SK-N-SH (cell line): Measurements from ENCODE around the gene STRN. TPM values are rescaled to one million over a fixed set of nuclear protein-coding genes. Genes with fewer than 3 reads are reported as not detected.
A peak's percentile ranks its signal among the peaks of the same experiment; 100 is the strongest.

ENCODE experiments used
- CTCF ChIA-PET: fragments of 300-600, 350-600 bp; formaldehyde crosslinking; extraction: SDS; loops from one replicate; lab custom pipeline; 2021; lab: Yijun Ruan, JAX
- POLR2A ChIA-PET: fragments of 350-600 bp; sonication (Branson Sonifier 250); formaldehyde crosslinking; extraction: SDS; loops from one replicate; lab custom pipeline; 2020; ENCODE audit warnings: antibody characterized with exemption, inconsistent platforms; lab: Yijun Ruan, JAX
- DNase-seq: peaks from one replicate; pipeline ENCODE4 v3.0.0; 2012
- H2AFZ ChIP-seq: fragments of 200-600 bp; sonication (generic); 2 replicates; pipeline ENCODE4 v1.8.1; 2016; ENCODE audit warnings: antibody characterized with exemption, mild to moderate bottlenecking, low read depth
- H3F3A ChIP-seq: fragments of 200-600 bp; sonication (generic); replicated peaks from 2 replicates; pipeline ENCODE3; 2016; ENCODE audit warnings: antibody characterized with exemption, mild to moderate bottlenecking; ENCODE audit not compliant: insufficient read depth
- H3K27ac ChIP-seq, 2 experiments: fragments of 200-500 bp in 1 of 2; fragments of 200-600 bp in 1 of 2; sonication (Bioruptor generic) in 1 of 2; sonication (generic), shearing (Covaris generic) in 1 of 2; 2 replicates each; pipeline versions ENCODE4 v1.5.1 to v1.6.1; 2014 to 2016; ENCODE audit warnings: low read depth in 2 of 2, inconsistent platforms in 1 of 2, low read length in 1 of 2, mild to moderate bottlenecking in 1 of 2, mixed read lengths in 1 of 2
- H3K27me3 ChIP-seq: fragments of 200-600 bp; sonication (generic), shearing (Covaris generic); 2 replicates; pipeline ENCODE4 v1.6.1; 2016; ENCODE audit warnings: mixed run types; ENCODE audit not compliant: insufficient read depth
- H3K36me3 ChIP-seq, 2 experiments: fragments of 200-500 bp in 1 of 2; fragments of 200-600 bp in 1 of 2; sonication (Bioruptor generic) in 1 of 2; sonication (generic) in 1 of 2; replicated peaks in 1 of 2; 2 replicates each; pipeline versions ENCODE3 to v1.5.1; 2014 to 2016; ENCODE audit warnings: low read length in 1 of 2, mild to moderate bottlenecking in 1 of 2; ENCODE audit not compliant: insufficient read depth in 2 of 2, control insufficient read depth in 1 of 2
- H3K4me1 ChIP-seq, 2 experiments: fragments of 200-500 bp in 1 of 2; fragments of 200-600 bp in 1 of 2; sonication (Bioruptor generic) in 1 of 2; sonication (generic), shearing (Covaris generic) in 1 of 2; 2 replicates each; pipeline versions ENCODE4 v1.5.1 to v1.6.1; 2014 to 2016; ENCODE audit warnings: low read depth in 1 of 2, low read length in 1 of 2, mixed run types in 1 of 2; ENCODE audit not compliant: insufficient read depth in 2 of 2, control insufficient read depth in 1 of 2
- H3K4me2 ChIP-seq: fragments of 200-600 bp; sonication (generic), shearing (Covaris generic); 2 replicates; pipeline ENCODE4 v1.6.1; 2017; ENCODE audit warnings: mixed run types
- H3K4me3 ChIP-seq, 2 experiments: fragments of 200-500 bp in 1 of 2; fragments of 200-600 bp in 1 of 2; sonication (Bioruptor generic) in 1 of 2; sonication (generic), shearing (Covaris generic) in 1 of 2; 2 replicates each; pipeline versions ENCODE4 v1.5.1 to v1.8.1; 2014 to 2016; ENCODE audit warnings: low read depth in 2 of 2, inconsistent platforms in 1 of 2, low read length in 1 of 2, mild to moderate bottlenecking in 1 of 2, mixed read lengths in 1 of 2, moderate library complexity in 1 of 2
- H3K79me2 ChIP-seq: fragments of 200-600 bp; sonication (generic); 2 replicates; pipeline ENCODE4 v1.8.1; 2017; ENCODE audit warnings: mild to moderate bottlenecking; ENCODE audit not compliant: insufficient read depth
- H3K9ac ChIP-seq: fragments of 200-600 bp; sonication (generic); 2 replicates; pipeline ENCODE4 v1.6.1; 2017; ENCODE audit warnings: mixed run types
- H3K9me2 ChIP-seq: fragments of 200-600 bp; sonication (generic); 2 replicates; pipeline ENCODE4 v1.6.1; 2017; ENCODE audit warnings: mixed run types
- H3K9me3 ChIP-seq: fragments of 200-600 bp; sonication (generic); 2 replicates; pipeline ENCODE4 v1.6.1; 2017; ENCODE audit warnings: mixed run types, mild to moderate bottlenecking, moderate library complexity
- H4K20me1 ChIP-seq: fragments of 200-600 bp; sonication (generic); 2 replicates; pipeline ENCODE4 v1.6.1; 2017; ENCODE audit warnings: mild to moderate bottlenecking, mixed run types; ENCODE audit not compliant: insufficient read depth
- ELF1 ChIP-seq: IDR thresholded peaks from 2 replicates; pipeline ENCODE4 v1.4.0; 2012
- EP300 ChIP-seq, 2 experiments: IDR thresholded peaks; 2 replicates each; pipeline versions ENCODE4 v1.4.0 to v1.6.1; 2012; ENCODE audit warnings: borderline replicate concordance in 1 of 2, low read depth in 1 of 2, low read length in 1 of 2
- EZH2phosphoT487 ChIP-seq: fragments of 200-600 bp; sonication (generic); IDR thresholded peaks from 2 replicates; pipeline ENCODE4 v1.6.1; 2017; ENCODE audit warnings: low read depth, mixed run types, mild to moderate bottlenecking, antibody characterized with exemption, moderate library complexity, borderline replicate concordance
- FOSL2 ChIP-seq: IDR thresholded peaks from 2 replicates; pipeline ENCODE4 v1.4.0; 2012; ENCODE audit warnings: low read depth, mild to moderate bottlenecking, moderate library complexity, borderline replicate concordance
- FOXM1 ChIP-seq: IDR thresholded peaks from 2 replicates; pipeline ENCODE4 v1.4.0; 2012; ENCODE audit warnings: low read depth, mild to moderate bottlenecking
- IRF3 ChIP-seq: fragments of 150-350 bp; IDR thresholded peaks from 2 replicates; pipeline ENCODE4 v1.6.1; 2016; ENCODE audit warnings: mild to moderate bottlenecking, low read depth, low read length
- NRF1 ChIP-seq: IDR thresholded peaks from 2 replicates; pipeline ENCODE4 v1.6.1; 2012; ENCODE audit warnings: low read depth, mild to moderate bottlenecking, low read length
- REST ChIP-seq: IDR thresholded peaks from 2 replicates; pipeline ENCODE4 v1.6.1; 2012; ENCODE audit warnings: mild to moderate bottlenecking, low read depth, low read length, moderate library complexity
- SIN3A ChIP-seq: IDR thresholded peaks from 2 replicates; pipeline ENCODE4 v1.6.1; 2012; ENCODE audit warnings: low read depth, mild to moderate bottlenecking, low read length, moderate library complexity, borderline replicate concordance
- SMC3 ChIP-seq: IDR thresholded peaks from 2 replicates; pipeline ENCODE4 v1.6.1; 2012; ENCODE audit warnings: low read depth, low read length, improper control_type of control experiment
- TAF1 ChIP-seq: IDR thresholded peaks from 2 replicates; pipeline ENCODE4 v1.6.1; 2012; ENCODE audit warnings: low read depth, mild to moderate bottlenecking, low read length, moderate library complexity, borderline replicate concordance
- TEAD4 ChIP-seq: IDR thresholded peaks from 2 replicates; pipeline ENCODE4 v1.4.0; 2012; ENCODE audit warnings: mild to moderate bottlenecking, borderline replicate concordance; ENCODE audit not compliant: insufficient read depth
- USF1 ChIP-seq: IDR thresholded peaks from 2 replicates; pipeline ENCODE4 v1.4.0; 2012; ENCODE audit warnings: low read depth, borderline replicate concordance
- WGBS: methylation state at CpG from one replicate; pipeline ENCODE4 v1.1.6; 2017; ENCODE audit warnings: low lambda C conversion rate; 5-methylcytosine and 5-hydroxymethylcytosine counted together
- polyA plus RNA-seq, 3 experiments: library from polyadenylated mRNA; depleted of rRNA; stranded (reverse); fragments of >200 nt; gene quantifications; 2 replicates each; pipeline ENCODE4 v1.2.3, GENCODE V29; 2012
- TF ChIP-seq, protein P1 (sequence below): IDR thresholded peaks from 2 replicates; pipeline ENCODE4; 2012

STRN gene
- polyA plus RNA-seq, 1 of the 3 experiments (the other 2 are of a cell fraction) = 4.8 TPM

GRCh38 chr2:36971990-36972389 is 5.7 kb upstream of the STRN start:
- POLR2A ChIA-PET = no interaction called here

DNA sequence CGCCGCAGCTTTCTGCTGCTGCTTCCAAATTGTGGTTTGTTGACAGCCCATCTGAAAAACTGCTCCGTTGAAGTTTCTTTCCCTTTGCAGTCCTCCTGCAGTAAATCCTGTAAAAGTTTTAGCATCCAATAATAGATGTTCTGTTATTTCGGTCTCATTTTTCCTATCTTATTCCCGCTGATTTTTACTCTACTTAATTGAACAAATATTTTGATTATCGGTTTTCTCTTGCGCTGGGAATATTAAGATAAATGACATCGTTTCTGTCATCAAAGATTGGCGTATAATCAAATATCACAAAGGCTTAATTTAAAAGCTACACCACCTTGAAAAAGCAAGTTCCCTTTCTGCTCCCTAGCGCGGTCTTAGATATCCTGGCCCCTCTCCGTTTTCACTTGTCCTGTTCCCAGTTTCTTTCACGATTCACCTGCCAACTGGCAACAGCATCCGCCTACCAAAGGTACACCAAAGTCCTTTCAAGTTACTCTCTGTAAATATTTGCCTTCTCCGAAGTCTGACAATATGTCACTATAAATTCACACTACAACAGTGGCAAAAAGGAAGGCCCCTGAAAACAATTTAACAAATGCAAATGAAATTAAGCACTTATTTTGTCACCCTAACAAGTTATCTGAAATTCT is 1.0 kb upstream of the STRN start:
- peak; percentile 20 for DNase-seq
- Histone ChIP-seq H3K79me2 (peaks cover 38% of the 10 kb centered on the region), H3K36me3 (no peaks in the 10 kb centered on the region), H3K9ac (peak overlapping the region; percentile 82), H3K27ac (peak overlapping the region in 1 of 2 experiments; percentile 59; a peak in 2 of 4 replicates), H4K20me1 (peaks cover 4% of the 10 kb centered on the region; the same call in 1 of the 2 replicates), H2AFZ (peak overlapping the region; percentile 98), H3K9me3 (no peaks in the 10 kb centered on the region), H3K4me2 (peak overlapping the region; percentile 90), H3K4me3 (peak overlapping the region; percentile 74), H3K27me3 (no peaks in the 10 kb centered on the region), H3K9me2 (no peaks in the 10 kb centered on the region), H3K4me1 (peaks cover 8 to 11% of the 10 kb centered on the region in 2 experiments; a peak in 3 of 4 replicates), H3F3A (no peaks in the 10 kb centered on the region)
- CTCF ChIA-PET = interaction anchor here (0.6 to 1.7 kb wide), 6 partner anchors 13 to 203 kb away, joined by 3 to 7 read pairs (median 3); no protein-coding TSS in a partner anchor
- POLR2A ChIA-PET = interaction anchor here (1.0 kb wide), 1 partner anchor 16 kb away, joined by 3 read pairs; no protein-coding TSS in a partner anchor
- WGBS = 74% methylated on average over 15 of the region's 15 CpGs
- no peak for TF ChIP-seq EP300 (IDR thresholded peaks at IDR 0.05; ENCODE audit: borderline replicate concordance in 1 of 2, low read depth in 1 of 2, low read length in 1 of 2)
- TF ChIP-seq TAF1 = no peak
- TF ChIP-seq IRF3 = no peak
- TF ChIP-seq TEAD4 = no peak
- TF ChIP-seq USF1 = no peak
- TF ChIP-seq EZH2phosphoT487 = no peak
- TF ChIP-seq FOSL2 = no peak
- no peak for TF ChIP-seq FOXM1

More at GRCh38 chr2:36971990-36972389, 5.7 kb upstream of the STRN start:
- Histone ChIP-seq H3K4me2 (no peak overlapping the region), H3K9me3 (no peaks in the 10 kb centered on the region), H3K27ac (no peak overlapping the region), H3K9me2 (no peaks in the 10 kb centered on the region), H3F3A (peaks cover 7% of the 10 kb centered on the region), H3K36me3 (no peaks in the 10 kb centered on the region), H3K9ac (no peak overlapping the region), H4K20me1 (no peaks in the 10 kb centered on the region), H3K4me1 (peaks cover 0 to 3% of the 10 kb centered on the region in 2 experiments; a peak in 2 of 4 replicates), H3K4me3 (no peak overlapping the region), H2AFZ (no peak overlapping the region), H3K27me3 (no peaks in the 10 kb centered on the region), H3K79me2 (no peaks in the 10 kb centered on the region)
- TF ChIP-seq REST = no peak
- no peak for TF ChIP-seq ELF1
- TF ChIP-seq, protein P1, sequence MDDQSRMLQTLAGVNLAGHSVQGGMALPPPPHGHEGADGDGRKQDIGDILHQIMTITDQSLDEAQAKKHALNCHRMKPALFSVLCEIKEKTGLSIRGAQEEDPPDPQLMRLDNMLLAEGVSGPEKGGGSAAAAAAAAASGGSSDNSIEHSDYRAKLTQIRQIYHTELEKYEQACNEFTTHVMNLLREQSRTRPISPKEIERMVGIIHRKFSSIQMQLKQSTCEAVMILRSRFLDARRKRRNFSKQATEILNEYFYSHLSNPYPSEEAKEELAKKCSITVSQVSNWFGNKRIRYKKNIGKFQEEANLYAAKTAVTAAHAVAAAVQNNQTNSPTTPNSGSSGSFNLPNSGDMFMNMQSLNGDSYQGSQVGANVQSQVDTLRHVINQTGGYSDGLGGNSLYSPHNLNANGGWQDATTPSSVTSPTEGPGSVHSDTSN = no peak
- TF ChIP-seq EP300 (IDR thresholded peaks at IDR 0.05; ENCODE audit: borderline replicate concordance in 1 of 2, low read depth in 1 of 2, low read length in 1 of 2) = no peak
- TF ChIP-seq SMC3 = no peak
- no peak for TF ChIP-seq NRF1
- no peak for TF ChIP-seq SIN3A
- DNase-seq = no peak
- CTCF ChIA-PET = no interaction called here
